GM12864 (cell line): ENCODE measurements around the gene HTT.

Source experiments
- DNase-seq: peaks from one replicate; pipeline ENCODE4 v3.0.0-alpha.2; 2011; ENCODE audit warnings: low read depth
- H3K4me3 ChIP-seq: 2 replicates; pipeline ENCODE4 v1.5.1; 2011; ENCODE audit warnings: mild to moderate bottlenecking, low read depth, low read length, control low read depth
- TF ChIP-seq, protein P1 (sequence below): IDR thresholded peaks from 2 replicates; pipeline ENCODE4 v1.5.1; 2011; ENCODE audit warnings: low read depth, mild to moderate bottlenecking, moderate library complexity, low read length, control low read depth, inconsistent platforms; ENCODE audit errors: missing control alignments

The HTT gene

DNA sequence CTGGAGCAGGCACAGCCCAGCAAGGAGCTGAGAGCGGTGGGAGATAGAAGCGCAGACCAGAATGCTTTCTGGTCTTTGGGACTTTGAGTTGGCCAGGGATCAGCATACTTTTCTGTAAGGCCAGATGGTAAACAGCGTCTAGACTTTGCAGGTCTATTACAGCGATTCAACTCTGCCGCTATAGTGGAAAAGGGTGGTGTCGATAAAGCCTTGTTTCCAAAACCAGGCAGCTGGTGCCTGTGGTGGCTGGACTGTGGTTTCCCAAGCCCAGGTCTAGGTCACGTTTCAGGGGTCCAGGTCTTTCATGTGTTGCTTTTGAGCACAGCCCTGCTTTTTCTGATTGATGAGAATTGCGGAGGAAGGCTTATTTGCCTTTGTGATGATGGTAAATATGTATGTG is 40.2 kb upstream of the HTT start:
- no peak overlapping the region for H3K4me3 ChIP-seq
- no peak for DNase-seq
- TF ChIP-seq, protein P1, sequence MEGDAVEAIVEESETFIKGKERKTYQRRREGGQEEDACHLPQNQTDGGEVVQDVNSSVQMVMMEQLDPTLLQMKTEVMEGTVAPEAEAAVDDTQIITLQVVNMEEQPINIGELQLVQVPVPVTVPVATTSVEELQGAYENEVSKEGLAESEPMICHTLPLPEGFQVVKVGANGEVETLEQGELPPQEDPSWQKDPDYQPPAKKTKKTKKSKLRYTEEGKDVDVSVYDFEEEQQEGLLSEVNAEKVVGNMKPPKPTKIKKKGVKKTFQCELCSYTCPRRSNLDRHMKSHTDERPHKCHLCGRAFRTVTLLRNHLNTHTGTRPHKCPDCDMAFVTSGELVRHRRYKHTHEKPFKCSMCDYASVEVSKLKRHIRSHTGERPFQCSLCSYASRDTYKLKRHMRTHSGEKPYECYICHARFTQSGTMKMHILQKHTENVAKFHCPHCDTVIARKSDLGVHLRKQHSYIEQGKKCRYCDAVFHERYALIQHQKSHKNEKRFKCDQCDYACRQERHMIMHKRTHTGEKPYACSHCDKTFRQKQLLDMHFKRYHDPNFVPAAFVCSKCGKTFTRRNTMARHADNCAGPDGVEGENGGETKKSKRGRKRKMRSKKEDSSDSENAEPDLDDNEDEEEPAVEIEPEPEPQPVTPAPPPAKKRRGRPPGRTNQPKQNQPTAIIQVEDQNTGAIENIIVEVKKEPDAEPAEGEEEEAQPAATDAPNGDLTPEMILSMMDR, result no peak

DNA sequence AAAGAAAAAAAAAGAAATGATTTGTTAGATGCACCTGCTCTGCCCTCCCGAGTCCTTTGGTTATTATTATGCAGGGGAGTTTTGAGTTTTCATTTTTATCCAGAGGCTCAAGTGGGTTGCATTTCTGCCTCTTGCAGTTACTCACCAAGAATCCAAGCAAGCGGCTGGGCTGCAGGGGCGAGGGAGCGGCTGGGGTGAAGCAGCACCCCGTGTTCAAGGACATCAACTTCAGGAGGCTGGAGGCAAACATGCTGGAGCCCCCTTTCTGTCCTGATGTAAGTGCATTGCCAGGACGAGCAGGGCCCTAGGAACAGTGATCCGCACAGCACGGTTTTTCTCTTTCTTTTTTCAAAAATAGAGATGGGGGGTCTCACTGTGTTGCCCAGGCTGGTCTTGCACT is 39.2 kb upstream of the HTT start:
- H3K4me3 ChIP-seq, result no peak overlapping the region
- no peak for DNase-seq
- TF ChIP-seq, protein P1, result no peak

DNA sequence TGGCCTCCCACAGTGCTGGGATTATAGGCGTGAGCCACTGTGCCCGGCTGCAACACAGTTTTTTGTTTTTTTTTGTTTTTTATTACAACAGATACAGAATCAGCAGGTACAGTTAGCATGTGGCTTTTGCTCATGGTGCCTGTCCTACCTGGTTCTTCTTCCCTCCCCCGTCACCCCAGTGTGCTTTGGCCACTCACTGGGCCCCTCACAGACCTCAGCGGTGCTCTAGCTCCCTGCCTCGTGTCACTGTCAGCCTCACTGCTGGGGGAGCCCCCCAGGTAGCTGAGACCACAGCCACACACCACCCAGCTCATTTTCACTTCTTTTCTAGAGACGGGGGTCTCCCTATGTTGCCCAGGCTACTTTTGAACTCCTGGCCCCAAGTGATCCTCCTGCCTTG is 38.8 kb upstream of the HTT start:
- TF ChIP-seq, protein P1, result no peak
- H3K4me3 ChIP-seq, result no peak overlapping the region
- DNase-seq, result no peak

DNA sequence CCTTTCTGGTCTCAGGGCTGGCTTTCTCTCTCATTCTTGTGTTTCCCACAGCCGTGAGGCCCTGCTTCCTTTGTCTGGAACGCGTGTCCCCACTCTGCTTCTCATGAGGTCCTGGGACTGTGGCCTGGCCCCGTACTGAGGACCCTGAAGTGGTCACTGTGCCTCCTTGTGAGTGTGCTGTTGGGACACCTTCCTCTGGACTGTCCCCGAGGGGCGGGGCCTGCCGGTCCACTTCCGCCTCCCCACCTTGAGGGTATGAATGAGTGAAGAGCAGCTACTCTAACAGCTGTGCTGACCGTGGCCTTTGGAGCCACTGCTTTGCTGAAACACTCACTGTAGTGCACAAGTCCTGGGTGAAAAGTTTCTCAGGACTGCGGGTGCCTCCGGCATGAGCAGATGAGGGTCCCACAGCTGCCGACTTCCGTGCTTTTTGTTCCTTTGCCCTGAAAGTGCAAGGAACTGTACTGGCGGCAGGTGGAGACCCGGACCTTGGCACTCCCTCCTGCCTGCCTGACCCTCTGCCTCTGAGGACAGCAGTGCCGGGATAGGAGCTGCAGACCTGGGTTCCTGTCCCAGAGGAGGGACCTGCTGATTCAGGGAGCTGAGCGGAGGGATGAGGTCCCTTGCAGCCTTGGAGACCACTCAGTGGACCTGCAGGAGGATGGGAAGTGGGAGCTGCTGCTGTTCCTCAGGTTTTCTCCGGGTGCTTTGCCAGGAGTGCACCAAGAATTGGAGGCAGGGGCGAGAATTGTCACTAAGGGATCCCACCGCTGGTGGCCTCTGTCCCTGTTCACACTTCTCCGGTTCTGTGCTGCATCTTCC is 38.1 kb upstream of the HTT start:
- no peak overlapping the region for H3K4me3 ChIP-seq
- TF ChIP-seq, protein P1, result no peak
- DNase-seq, result no peak

DNA sequence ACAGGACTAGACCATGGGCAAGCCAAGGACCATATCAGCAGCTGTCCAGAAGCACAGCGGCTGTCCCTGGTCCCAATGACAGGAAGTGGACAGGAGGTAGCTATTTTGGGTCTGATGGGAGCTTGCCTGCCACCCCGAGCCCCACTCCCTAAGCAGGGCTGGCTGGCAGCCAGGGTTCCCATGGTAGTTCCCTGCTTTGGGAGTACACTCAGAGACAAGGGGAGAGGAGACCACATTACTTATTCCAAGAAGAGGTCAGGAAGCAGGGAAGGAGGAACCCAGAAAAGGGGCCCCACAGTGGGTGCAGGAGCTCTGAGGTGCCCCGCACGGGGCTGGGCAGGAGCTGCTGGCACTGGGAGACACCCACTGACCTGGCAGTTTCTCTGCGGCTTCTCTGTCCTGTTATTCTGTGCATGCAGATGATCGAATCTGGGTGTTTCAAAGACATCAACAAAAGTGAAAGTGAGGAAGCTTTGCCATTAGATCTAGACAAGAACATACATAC is 36.5 kb upstream of the HTT start:
- DNase-seq, result no peak
- TF ChIP-seq, protein P1, result no peak
- H3K4me3 ChIP-seq, result no peak overlapping the region

DNA sequence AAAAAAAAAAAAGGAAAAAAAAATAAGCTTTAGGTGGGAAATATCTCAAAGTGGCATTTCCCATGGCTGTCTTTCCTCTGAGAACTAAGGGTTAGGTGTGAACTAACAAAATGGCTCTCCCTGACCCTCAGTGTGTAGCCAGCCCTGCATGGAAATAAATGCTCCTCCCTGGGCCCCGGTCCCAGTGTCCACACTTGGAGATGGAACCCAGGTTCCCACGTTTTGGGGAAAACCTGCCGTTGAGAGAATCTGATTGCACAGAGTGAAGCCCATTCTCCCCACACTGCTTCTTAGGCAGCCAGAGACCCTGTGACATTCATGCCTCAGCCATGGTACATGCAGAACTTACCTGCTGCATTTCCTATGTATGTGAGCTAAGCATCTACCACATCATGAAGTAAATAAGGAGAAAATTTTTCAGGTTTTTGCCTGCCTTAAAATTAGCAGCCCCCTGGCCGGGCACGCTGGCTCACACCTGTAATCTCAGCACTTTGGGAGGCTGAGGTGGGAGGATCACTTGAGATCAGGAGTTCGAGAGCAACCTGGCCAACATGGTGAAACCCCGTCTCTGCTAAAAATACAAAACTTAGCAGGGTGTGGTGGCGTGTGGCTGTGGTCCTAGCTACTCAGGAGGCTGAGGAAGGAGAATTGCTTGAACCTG is 34.6 kb upstream of the HTT start:
- TF ChIP-seq, protein P1, result no peak
- H3K4me3 ChIP-seq, result no peak overlapping the region
- no peak for DNase-seq
